GM21717 (cell line): ENCODE data around the gene COL18A1.
"Not testable (repeated sequence)": the region's sequence is repeated elsewhere in the genome, so short reads cannot be mapped to it uniquely, and the experiment has no call there.

ENCODE experiments used
- ATAC-seq: cut with Tn5 transposase; IDR thresholded peaks from one replicate; pipeline ENCODE4 v1.9.1; 2021; ENCODE audit warnings: mild to moderate bottlenecking, moderate library complexity; ENCODE audit not compliant: unreplicated experiment

The COL18A1 gene

DNA sequence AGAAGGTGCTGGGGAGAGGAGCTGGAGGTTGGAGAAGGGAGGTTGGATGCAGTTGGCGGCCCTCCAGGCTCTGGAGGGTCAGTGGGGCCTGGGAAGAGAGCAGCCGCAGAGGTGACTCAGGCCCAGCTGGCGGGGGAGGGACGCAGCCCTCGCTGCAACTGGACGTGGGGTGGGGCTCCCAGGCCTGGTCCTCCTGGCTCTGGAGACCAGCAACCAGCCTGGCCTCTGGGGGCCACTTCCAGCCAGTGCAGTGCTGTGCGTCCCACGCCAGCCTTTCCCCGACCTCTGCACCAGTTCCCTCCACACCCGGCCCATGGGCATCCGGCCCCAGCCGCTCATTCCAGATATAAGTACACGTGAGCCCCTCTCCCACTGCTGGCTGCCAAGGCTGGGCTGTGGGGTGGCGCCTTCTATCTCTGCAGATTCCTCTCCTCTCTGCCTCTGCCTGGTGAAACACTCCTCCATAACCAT, 38.0 kb upstream of the COL18A1 start:
- no peak for ATAC-seq

DNA sequence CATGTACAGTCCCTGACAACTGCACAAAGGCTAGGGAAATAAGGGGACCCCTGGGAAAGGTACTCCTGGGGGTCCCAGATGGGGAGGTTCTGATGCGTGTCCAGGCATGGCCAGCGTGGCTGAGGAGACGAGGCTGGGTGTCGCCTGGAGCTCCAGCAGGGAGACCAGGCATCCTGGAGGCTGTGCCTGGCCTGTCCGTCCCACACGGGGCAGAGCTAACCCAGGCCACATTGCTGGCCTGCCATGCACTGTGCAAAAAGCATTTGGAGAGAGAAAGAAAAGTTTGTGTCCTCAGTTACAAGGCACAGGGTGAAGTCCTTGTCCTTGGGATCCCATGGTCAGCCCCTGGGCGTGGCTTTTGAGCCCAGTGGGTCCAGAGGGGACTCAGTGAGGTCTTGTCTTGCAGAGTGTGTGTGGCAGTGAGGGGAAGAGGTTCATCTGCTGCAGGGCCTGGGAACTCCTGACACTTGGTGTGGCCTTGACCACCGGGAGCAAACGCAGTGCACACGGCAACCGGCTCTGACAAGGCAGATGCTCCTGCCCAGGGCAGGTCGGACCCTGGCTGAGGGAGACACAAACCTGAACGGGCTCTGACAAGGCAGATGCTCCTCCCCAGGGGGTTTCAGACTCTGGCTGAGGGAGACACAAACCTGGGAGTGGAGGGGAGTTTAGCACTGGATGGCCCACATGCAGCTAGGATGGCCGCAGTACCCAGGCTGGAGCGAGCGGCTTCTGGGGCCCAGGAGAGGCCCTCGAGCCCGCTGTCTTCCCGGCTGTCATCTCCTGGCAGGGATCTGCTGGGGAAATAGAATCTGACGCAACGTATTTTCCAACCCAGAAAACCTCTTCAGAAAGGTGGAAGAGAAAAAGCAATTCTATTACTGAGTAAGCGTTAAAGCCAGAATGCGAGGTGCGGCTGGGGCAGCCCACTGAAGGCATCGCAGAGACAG, 37.3 kb upstream of the COL18A1 start:
- ATAC-seq = no peak

DNA sequence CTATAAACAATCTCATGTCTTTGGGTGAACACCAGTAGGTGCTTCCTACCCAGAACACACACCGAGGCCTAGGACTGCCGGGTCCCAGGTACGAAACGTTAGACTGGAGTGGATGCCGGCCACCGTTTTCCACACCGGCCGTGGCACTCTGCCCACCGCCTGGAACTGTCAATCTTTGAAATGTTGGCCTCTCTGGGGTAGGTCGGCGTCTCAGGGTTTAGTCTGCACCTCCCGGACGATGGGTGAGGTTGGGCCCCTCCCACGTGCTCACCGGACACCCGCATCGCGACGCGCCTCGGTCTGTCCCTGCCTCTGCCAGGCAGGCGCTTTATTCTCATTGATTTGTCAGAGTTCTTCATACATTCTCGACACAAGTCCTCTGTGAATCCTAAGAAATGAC, 35.9 kb upstream of the COL18A1 start:
- ATAC-seq = not testable (repeated sequence)

GRCh38 chr21:45370575-45370974, 34.4 kb upstream of the COL18A1 start:
- ATAC-seq = no peak

GRCh38 chr21:45371081-45371480, 33.9 kb upstream of the COL18A1 start:
- ATAC-seq = no peak

GRCh38 chr21:45371655-45372054, 33.3 kb upstream of the COL18A1 start:
- no peak for ATAC-seq

- no peak for ATAC-seq
These were observed 32.1 kb upstream of the COL18A1 start for GRCh38 chr21:45372732-45373355.

GRCh38 chr21:45373991-45374816, 30.8 kb upstream of the COL18A1 start:
- no peak for ATAC-seq

DNA sequence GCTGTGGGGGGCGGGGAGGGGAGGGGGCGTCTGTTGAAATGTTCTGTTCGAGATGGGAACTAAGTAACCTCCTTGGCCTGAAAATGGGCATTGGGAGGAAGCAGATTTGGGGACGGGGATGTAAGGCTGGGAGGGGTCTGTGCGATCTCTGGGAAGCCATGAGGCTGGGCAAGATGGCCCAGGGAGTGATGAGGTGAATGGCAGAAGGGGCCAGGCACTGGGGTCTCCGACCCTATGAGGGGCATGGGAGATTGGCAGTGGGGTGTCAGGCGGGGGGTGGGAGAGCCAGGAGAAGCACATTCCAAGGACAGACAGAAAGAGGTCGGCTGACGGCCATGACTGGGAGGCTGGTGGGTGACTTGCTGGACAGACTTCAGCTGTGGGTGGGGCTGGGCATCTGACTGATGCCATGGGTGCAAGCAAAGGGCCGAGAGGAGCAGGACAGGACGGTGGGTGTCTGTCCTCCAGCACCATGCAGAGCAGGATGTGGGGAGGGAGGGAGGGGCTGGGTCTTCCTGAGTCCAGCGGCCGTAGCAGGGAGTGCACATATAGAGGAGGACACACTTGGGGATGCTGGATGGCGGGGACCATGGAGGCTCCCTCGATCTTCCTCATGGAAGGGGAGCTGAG, 30.0 kb upstream of the COL18A1 start:
- no peak for ATAC-seq

DNA sequence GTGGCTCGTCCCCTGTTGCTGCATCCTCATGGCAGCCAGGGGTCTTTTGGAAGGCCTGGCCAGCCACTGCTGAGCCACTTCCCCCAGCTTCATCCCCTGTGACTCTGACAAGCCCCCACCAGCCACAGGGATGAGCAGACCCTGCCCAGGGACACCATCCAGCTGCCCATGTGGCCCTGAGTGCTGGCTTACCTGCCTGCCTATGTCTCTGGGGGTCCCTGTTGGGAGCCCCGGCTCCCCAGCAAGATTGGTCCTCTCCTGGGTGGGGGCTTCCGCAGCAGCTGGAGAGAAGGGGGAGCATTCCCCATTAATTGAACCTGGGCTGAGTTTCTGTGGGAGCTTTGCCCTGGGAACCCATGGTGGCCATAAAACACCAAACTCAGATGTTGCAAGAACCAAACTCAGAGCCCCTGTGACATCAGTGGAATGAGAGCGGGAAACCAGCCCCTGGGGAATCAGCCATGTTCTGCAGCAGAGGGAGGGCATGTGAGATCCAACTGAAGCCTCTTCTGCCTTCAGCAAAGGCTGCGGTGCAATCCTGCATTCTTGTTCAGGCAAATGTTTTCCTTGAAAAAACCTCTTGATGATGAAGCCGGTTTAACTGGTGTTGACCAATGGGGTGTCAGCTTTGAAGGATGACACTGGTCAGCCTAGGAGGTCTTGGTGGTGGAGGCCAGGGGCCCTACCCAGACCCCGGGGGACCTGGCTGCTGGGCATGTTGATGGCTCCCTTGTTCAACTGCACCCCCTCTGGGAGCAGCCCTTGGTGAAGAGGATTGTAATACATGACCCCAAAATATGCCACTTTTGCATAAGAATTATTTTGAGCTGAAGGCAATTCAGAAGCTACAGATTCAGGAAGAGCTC, 28.3 kb upstream of the COL18A1 start:
- ATAC-seq = no peak

DNA sequence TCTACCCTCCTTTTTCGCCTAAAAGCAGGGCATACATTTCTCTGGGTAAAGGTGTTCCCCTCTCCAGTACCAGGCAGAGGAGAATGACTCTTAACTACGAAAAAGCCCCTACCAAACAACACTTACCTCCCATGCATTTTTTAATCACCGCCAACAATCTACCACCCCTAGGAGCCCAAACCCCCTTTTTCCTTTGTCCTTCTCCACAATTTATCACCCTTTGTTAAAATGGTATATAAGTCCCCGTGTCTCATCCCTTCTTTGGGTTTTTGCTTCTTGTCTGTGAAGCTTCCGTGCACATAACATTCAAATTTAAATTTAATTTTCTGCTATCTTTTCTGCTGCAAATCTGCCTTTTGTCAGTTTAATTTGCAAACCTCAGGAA, 27.6 kb upstream of the COL18A1 start:
- ATAC-seq = no peak

GRCh38 chr21:45377866-45378257, 27.1 kb upstream of the COL18A1 start:
- no peak for ATAC-seq

DNA sequence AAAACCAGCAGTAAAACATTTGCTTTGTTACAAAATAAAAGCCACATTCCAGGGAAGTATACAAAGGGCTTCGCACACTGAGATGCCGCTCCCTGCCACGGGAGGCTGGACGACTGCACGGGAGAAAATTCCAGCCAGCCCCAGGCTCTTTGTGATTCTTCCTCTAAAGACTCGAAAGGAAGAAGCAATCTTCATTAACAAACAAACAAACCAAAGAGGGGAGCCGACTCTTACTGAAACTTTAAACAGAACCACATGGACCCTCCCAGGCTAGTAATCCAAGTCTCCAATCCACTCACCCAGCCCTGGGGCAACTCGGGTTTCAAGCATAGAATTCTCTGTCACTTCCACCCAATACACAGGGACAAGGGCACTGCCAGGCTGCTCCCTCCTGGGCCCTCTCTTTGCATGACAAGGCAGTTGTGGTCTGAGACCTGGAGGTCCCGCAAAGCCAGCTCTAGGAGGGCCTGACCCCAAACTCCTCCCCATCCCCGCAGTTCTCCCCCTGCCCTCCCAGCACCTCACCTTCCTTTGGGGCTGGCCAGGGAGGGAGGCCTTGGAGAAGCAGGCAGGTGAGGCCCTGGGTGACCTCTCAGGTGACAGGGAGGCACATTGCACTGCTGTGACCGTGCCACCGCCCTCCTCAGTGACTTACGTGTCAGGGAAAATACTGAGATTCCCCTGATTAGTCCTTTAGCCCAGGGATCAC, 26.6 kb upstream of the COL18A1 start:
- no peak for ATAC-seq

DNA sequence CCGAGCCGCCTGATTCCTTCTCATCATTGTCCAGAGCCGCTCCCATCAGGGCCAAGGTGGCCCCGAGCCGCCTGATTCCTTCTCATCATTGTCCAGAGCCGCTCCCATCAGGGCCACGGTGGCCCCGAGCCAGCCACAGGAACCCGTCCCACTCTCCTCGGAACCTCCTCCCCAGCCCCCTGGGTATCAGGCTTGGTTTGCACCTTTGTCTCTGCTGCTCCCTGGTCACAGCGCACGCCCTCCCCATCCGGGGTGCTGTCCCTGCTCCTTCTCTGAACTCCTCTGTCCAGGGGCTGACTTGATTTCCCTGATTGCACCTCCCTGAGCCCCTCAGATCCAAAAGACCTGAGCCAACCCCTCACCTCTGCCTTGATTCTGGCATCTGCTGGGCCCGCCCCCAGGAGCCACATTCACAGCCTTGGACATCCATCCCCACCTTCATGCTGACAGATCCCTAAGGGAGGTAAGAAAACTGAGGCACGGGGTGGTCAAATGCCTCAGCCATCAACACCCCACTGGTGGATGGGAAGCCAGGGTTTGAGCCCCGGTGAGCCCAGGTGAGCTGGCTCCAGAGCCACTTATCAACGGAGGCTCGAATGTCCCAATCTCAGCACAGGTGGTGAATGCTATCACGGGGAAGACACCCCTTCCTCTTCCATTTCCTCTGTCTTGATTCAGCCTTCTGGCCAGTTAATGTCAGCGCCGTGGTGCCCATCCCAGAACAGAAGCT, 25.6 kb upstream of the COL18A1 start:
- ATAC-seq = no peak

DNA sequence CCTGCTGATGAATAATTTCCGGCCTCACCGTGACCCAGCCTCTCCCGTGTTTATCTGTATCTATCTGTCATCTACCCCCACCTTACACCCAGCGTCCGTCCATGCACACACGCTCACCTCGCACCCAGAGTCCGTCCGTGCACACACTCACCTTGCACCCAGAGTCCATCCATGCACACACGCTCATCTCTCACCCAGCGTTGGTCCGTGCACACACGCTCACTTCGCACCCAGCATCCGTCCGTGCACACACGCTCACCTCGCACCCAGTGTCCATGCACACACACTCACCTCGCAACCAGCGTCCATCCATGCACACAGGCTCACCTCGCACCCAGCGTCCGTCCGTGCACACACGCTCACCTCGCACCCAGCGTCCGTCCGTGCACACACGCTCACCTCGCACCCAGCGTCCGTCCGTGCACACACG, 25.0 kb upstream of the COL18A1 start:
- no peak for ATAC-seq

DNA sequence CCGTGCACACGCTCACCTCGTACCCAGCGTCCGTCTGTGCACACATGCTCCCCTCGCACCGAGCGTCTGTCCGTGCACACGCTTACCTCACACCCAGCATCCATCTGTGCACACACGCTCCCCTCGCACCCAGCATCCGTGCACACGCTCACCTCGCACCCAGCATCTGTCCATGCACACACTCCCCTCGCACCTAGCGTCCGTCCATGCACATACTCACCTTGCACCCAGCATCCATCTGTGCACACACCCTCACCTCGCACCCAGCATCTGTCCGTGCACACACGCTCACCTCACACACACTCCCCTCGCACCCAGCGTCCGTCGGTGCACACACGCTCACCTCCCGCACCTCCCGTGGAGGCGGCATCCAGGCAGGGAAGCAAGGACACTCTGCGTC, 24.4 kb upstream of the COL18A1 start:
- no peak for ATAC-seq

DNA sequence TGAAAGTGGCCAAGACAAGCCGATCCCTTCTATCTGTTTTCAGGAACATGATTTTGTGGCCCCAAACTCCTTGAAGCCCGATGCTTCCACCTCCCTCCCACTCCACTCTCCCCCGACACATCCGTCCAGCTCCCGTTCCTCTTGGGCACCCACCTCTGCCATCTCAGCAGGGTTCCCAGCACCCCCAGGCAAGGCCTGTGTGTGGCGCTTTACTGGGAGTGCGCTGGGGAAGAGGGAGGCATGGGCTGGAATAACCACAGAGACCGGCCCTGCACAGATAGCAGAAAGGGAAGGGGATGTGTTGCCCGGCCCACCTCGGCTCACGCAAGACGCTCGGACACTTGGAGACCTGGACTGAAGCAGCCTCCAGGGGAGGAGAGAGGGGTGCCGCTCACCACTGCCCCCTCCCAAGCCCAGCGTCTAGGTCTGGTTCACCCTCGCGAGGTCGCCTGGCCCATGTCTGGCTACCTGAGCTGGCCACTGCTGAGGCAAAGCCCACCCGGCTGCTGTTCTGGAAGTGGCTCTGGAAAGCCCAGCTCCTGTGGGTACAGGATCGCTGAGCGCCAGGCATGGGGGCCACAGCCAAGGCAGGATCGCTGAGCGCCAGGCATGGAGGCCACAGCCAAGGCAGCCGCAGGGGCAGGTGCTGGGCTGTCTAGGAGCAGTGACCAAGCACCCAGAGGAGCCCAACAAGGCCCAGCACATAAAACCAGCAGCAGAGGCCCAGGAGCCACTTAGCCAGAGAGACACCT, 23.8 kb upstream of the COL18A1 start:
- ATAC-seq = no peak
